HepG2 (cell line): ENCODE results near the gene EBF4. TPM values are rescaled to one million over a fixed set of nuclear protein-coding genes. Genes with fewer than 3 reads are reported as not detected.

Source experiments
- ATAD3A ChIP-seq: sonication (generic); formaldehyde crosslinking; IDR thresholded peaks from 2 replicates; pipeline ENCODE4 v1.4.0; 2020; ENCODE audit warnings: missing genetic modification reagents
- ATF7-NPFF ChIP-seq: sonication (generic); formaldehyde crosslinking; IDR thresholded peaks from 2 replicates; pipeline ENCODE4 v1.8.1; 2023; ENCODE audit warnings: mild to moderate bottlenecking, low read depth, missing genetic modification reagents, moderate library complexity
- DNMT3B ChIP-seq: conservative IDR thresholded peaks from 2 replicates; pipeline ENCODE4 v1.6.1; 2016; ENCODE audit warnings: missing biosample characterization, control low read depth
- GTF3A ChIP-seq: sonication (generic); formaldehyde crosslinking; conservative IDR thresholded peaks from 2 replicates; pipeline ENCODE4 v1.4.0; 2020; ENCODE audit warnings: mild to moderate bottlenecking, missing genetic modification reagents
- MATR3 ChIP-seq: sonication (generic); formaldehyde crosslinking; IDR thresholded peaks from 2 replicates; pipeline ENCODE4 v1.4.0; 2020; ENCODE audit warnings: missing genetic modification reagents
- SAFB2 ChIP-seq: sonication (generic); formaldehyde crosslinking; IDR thresholded peaks from 2 replicates; pipeline ENCODE4 v1.5.1; 2020; ENCODE audit warnings: missing genetic modification reagents, low read depth, mild to moderate bottlenecking, borderline replicate concordance
- SATB2 ChIP-seq: sonication (generic); formaldehyde crosslinking; IDR thresholded peaks from 2 replicates; pipeline ENCODE4 v1.5.0; 2020; ENCODE audit warnings: missing genetic modification reagents
- ZFP37 ChIP-seq: sonication (generic); formaldehyde crosslinking; IDR thresholded peaks from 2 replicates; pipeline ENCODE4 v1.4.0; 2020; ENCODE audit warnings: missing genetic modification reagents, borderline replicate concordance
- ZNF10 ChIP-seq: sonication (generic); formaldehyde crosslinking; IDR thresholded peaks from 2 replicates; pipeline ENCODE4 v1.4.0; 2020; ENCODE audit warnings: mild to moderate bottlenecking, low read depth, missing genetic modification reagents, borderline replicate concordance
- ZNF546 ChIP-seq: sonication (generic); formaldehyde crosslinking; conservative IDR thresholded peaks from 2 replicates; pipeline ENCODE4 v1.8.1; 2023; ENCODE audit warnings: mild to moderate bottlenecking, missing genetic modification reagents
- ZNF569 ChIP-seq: sonication (generic); formaldehyde crosslinking; IDR thresholded peaks from 2 replicates; pipeline ENCODE4 v1.5.0; 2020; ENCODE audit warnings: mild to moderate bottlenecking, missing genetic modification reagents, moderate library complexity, borderline replicate concordance
- polyA plus RNA-seq, 8 experiments: library from polyadenylated mRNA; depleted of rRNA in 3 of 8; stranded (reverse) in 7 of 8; unstranded in 1 of 8; fragments of >200 nt; fragmentation: Illumina TruSeq in 4 of 8; extraction: Trizol in 4 of 8; gene quantifications; 2 replicates each; pipeline versions ENCODE4 v1.2.1 to v1.2.3, GENCODE V29; 2011 to 2016; ENCODE audit warnings: low read depth in 4 of 8, missing spikeins in 1 of 8, mixed read lengths in 1 of 8; ENCODE audit not compliant: insufficient read depth in 1 of 8
- total RNA-seq, 5 experiments: library from RNA; depleted of rRNA; stranded (reverse); fragments of >200 nt; fragmentation: Illumina TruSeq; extraction: Trizol; gene quantifications; 2 replicates each; pipeline ENCODE4 v1.2.3, GENCODE V29; 2016; ENCODE audit warnings: low read depth in 1 of 5
- TF ChIP-seq, protein P1 (sequence below): sonication (generic); formaldehyde crosslinking; IDR thresholded peaks from 2 replicates; pipeline ENCODE4 v1.5.0; 2020; ENCODE audit warnings: mild to moderate bottlenecking, missing genetic modification reagents, borderline replicate concordance
- TF ChIP-seq, protein P2 (sequence below): sonication (generic); IDR thresholded peaks from 2 replicates; pipeline ENCODE4 v1.6.1; 2016; ENCODE audit warnings: low read depth, borderline replicate concordance
- TF ChIP-seq, protein P3 (sequence below): sonication (generic); formaldehyde crosslinking; IDR thresholded peaks from 2 replicates; pipeline ENCODE4 v1.5.0; 2020; ENCODE audit warnings: missing genetic modification reagents
- TF ChIP-seq, protein P4 (sequence below): IDR thresholded peaks from 2 replicates; pipeline ENCODE4 v1.6.1; 2016

The EBF4 gene
- total and polyA plus RNA-seq, 2 of the 13 experiments (the other 11 are each of a cell fraction or from before 2014, with no cell fraction given): 0.84 to 2.2 TPM

DNA sequence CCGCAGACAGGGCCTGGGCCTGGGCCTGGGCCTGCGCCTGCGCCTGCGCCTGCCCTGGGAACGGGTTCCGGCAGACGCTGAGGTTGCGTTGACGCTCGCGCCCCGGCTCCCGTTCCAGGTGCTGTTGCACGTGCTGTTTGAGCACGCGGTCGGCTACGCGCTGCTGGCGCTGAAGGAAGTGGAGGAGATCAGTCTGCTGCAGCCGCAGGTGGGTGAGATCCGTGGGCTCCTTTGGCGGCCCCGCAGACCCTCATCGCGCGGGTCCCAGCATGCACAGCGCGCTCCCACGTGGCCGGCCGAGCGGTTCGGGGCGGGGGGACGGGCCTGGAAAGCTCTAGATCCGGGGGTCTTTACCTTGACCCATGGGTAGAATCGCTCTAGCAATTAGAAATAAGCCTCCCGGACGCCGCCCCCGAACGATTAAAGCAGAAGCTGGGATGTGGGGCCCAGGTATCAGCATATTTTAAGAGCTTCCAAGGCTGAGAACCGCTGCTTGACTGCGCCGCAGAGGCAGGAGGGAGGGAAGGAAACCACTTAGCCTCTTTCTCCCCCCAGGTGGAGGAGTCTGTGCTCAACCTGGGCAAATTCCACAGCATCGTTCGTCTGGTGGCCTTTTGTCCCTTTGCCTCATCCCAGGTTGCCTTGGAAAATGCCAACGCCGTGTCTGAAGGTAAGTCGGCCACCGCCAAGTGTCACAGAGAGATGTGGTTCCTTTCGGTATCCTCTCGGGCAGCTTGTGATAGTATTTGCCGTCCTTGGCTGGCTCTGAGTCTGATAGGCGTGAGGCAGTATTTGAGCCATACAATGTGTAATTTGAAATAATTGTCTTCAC, 39.6 kb upstream of the EBF4 start (continued):
- TF ChIP-seq, protein P1, sequence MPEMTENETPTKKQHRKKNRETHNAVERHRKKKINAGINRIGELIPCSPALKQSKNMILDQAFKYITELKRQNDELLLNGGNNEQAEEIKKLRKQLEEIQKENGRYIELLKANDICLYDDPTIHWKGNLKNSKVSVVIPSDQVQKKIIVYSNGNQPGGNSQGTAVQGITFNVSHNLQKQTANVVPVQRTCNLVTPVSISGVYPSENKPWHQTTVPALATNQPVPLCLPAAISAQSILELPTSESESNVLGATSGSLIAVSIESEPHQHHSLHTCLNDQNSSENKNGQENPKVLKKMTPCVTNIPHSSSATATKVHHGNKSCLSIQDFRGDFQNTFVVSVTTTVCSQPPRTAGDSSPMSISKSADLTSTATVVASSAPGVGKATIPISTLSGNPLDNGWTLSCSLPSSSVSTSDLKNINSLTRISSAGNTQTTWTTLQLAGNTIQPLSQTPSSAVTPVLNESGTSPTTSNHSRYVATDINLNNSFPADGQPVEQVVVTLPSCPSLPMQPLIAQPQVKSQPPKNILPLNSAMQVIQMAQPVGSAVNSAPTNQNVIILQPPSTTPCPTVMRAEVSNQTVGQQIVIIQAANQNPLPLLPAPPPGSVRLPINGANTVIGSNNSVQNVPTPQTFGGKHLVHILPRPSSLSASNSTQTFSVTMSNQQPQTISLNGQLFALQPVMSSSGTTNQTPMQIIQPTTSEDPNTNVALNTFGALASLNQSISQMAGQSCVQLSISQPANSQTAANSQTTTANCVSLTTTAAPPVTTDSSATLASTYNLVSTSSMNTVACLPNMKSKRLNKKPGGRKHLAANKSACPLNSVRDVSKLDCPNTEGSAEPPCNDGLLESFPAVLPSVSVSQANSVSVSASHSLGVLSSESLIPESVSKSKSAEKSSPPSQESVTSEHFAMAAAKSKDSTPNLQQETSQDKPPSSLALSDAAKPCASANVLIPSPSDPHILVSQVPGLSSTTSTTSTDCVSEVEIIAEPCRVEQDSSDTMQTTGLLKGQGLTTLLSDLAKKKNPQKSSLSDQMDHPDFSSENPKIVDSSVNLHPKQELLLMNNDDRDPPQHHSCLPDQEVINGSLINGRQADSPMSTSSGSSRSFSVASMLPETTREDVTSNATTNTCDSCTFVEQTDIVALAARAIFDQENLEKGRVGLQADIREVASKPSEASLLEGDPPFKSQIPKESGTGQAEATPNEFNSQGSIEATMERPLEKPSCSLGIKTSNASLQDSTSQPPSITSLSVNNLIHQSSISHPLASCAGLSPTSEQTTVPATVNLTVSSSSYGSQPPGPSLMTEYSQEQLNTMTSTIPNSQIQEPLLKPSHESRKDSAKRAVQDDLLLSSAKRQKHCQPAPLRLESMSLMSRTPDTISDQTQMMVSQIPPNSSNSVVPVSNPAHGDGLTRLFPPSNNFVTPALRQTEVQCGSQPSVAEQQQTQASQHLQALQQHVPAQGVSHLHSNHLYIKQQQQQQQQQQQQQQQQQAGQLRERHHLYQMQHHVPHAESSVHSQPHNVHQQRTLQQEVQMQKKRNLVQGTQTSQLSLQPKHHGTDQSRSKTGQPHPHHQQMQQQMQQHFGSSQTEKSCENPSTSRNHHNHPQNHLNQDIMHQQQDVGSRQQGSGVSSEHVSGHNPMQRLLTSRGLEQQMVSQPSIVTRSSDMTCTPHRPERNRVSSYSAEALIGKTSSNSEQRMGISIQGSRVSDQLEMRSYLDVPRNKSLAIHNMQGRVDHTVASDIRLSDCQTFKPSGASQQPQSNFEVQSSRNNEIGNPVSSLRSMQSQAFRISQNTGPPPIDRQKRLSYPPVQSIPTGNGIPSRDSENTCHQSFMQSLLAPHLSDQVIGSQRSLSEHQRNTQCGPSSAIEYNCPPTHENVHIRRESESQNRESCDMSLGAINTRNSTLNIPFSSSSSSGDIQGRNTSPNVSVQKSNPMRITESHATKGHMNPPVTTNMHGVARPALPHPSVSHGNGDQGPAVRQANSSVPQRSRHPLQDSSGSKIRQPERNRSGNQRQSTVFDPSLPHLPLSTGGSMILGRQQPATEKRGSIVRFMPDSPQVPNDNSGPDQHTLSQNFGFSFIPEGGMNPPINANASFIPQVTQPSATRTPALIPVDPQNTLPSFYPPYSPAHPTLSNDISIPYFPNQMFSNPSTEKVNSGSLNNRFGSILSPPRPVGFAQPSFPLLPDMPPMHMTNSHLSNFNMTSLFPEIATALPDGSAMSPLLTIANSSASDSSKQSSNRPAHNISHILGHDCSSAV: no peak
- TF ChIP-seq ATAD3A (CRISPR knock-in tag) (no peak; the same call in 1 of the 2 replicates), ZNF546 (CRISPR knock-in tag) (peak; percentile 81; the same call in 1 of the 2 replicates), ZFP37 (CRISPR knock-in tag) (peak; percentile 59; the same call in 1 of the 2 replicates), SATB2 (CRISPR knock-in tag) (peak; percentile 56; the same call in 1 of the 2 replicates), SAFB2 (CRISPR knock-in tag) (peak; percentile 92), ZNF569 (CRISPR knock-in tag) (no peak), ATF7-NPFF (CRISPR knock-in tag) (no peak; the same call in none of the 2 replicates), DNMT3B (CRISPR knock-in tag) (no peak; the same call in 1 of the 2 replicates), MATR3 (0 out of 2 replicates have a peak, but pooled peaks have one; percentile 86), GTF3A (CRISPR knock-in tag) (peak; percentile 76; the same call in 1 of the 2 replicates), ZNF10 (CRISPR knock-in tag) (no peak)
- TF ChIP-seq, protein P2, sequence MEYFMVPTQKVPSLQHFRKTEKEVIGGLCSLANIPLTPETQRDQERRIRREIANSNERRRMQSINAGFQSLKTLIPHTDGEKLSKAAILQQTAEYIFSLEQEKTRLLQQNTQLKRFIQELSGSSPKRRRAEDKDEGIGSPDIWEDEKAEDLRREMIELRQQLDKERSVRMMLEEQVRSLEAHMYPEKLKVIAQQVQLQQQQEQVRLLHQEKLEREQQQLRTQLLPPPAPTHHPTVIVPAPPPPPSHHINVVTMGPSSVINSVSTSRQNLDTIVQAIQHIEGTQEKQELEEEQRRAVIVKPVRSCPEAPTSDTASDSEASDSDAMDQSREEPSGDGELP: no peak
- TF ChIP-seq, protein P3, sequence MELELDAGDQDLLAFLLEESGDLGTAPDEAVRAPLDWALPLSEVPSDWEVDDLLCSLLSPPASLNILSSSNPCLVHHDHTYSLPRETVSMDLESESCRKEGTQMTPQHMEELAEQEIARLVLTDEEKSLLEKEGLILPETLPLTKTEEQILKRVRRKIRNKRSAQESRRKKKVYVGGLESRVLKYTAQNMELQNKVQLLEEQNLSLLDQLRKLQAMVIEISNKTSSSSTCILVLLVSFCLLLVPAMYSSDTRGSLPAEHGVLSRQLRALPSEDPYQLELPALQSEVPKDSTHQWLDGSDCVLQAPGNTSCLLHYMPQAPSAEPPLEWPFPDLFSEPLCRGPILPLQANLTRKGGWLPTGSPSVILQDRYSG: peak; percentile 61
- TF ChIP-seq, protein P4, sequence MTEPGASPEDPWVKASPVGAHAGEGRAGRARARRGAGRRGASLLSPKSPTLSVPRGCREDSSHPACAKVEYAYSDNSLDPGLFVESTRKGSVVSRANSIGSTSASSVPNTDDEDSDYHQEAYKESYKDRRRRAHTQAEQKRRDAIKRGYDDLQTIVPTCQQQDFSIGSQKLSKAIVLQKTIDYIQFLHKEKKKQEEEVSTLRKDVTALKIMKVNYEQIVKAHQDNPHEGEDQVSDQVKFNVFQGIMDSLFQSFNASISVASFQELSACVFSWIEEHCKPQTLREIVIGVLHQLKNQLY (CRISPR knock-in tag): no peak
